ENCODE measurements around the gene LHX4. TPM values are rescaled to one million over a fixed set of nuclear protein-coding genes. Genes with fewer than 3 reads are reported as not detected.

LHX4 gene
- total and polyA plus RNA-seq, 9 of the 15 experiments (the other 6 are each of a cell fraction or from before 2014, with no cell fraction given) = 0.01 to 0.11 (median 0.07) TPM; not detected in 5

DNA sequence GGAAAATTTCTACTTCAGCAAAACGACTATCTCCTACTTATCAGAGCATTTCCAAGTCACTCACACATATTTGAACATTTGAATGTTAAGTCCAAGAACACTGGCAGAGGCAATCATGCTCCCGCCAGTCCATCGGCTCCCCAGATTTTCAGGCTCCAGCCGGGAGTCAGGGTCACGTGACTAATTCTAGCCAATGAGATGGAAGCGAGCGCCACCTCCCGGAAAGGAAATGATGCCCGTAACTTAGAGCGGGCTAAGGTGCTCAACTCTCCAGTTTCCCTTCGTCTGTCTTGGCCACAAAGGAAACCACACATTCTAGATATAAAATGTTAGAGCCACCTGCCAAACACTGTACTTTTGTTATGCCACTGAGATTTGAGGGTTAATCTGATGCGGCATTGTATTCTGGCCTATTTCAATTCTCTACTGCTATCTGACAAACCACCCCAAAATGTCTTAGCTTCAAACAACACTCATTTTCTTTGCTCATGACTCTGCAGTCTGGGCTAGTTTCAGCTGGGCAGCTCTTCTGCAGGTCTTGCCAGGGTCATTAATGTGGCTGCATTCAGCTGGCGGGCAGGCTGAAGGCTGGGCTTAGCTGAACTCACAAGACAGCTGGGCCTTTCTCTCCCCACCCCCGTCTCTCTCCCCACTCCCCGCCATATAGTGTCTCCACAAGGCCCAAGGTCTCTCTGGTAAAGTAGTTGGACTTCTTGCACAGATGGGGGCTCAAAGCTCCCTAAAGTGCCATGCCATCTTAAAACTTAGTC lies 16.5 kb upstream of the LHX4 start (continued):
- TF ChIP-seq BCOR (IDR thresholded peaks at IDR 0.05) = no peak
- TF ChIP-seq, protein P1, sequence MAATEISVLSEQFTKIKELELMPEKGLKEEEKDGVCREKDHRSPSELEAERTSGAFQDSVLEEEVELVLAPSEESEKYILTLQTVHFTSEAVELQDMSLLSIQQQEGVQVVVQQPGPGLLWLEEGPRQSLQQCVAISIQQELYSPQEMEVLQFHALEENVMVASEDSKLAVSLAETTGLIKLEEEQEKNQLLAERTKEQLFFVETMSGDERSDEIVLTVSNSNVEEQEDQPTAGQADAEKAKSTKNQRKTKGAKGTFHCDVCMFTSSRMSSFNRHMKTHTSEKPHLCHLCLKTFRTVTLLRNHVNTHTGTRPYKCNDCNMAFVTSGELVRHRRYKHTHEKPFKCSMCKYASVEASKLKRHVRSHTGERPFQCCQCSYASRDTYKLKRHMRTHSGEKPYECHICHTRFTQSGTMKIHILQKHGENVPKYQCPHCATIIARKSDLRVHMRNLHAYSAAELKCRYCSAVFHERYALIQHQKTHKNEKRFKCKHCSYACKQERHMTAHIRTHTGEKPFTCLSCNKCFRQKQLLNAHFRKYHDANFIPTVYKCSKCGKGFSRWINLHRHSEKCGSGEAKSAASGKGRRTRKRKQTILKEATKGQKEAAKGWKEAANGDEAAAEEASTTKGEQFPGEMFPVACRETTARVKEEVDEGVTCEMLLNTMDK (IDR thresholded peaks at IDR 0.05; ENCODE audit: borderline replicate concordance, insufficient read depth, low read depth, low read length, poor library complexity, severe bottlenecking) = peak; percentile 91
- TF ChIP-seq ZNF830 (CRISPR knock-in tag; IDR thresholded peaks at IDR 0.05) = no peak
- TF ChIP-seq FUS (optimal IDR thresholded peaks at IDR 0.05; ENCODE audit: low read depth, low read length) = no peak
- TF ChIP-seq ZNF444 (CRISPR knock-in tag; IDR thresholded peaks at IDR 0.05) = no peak
- no peak for TF ChIP-seq NFXL1 (CRISPR knock-in tag; IDR thresholded peaks at IDR 0.05)
- TF ChIP-seq, protein P2, sequence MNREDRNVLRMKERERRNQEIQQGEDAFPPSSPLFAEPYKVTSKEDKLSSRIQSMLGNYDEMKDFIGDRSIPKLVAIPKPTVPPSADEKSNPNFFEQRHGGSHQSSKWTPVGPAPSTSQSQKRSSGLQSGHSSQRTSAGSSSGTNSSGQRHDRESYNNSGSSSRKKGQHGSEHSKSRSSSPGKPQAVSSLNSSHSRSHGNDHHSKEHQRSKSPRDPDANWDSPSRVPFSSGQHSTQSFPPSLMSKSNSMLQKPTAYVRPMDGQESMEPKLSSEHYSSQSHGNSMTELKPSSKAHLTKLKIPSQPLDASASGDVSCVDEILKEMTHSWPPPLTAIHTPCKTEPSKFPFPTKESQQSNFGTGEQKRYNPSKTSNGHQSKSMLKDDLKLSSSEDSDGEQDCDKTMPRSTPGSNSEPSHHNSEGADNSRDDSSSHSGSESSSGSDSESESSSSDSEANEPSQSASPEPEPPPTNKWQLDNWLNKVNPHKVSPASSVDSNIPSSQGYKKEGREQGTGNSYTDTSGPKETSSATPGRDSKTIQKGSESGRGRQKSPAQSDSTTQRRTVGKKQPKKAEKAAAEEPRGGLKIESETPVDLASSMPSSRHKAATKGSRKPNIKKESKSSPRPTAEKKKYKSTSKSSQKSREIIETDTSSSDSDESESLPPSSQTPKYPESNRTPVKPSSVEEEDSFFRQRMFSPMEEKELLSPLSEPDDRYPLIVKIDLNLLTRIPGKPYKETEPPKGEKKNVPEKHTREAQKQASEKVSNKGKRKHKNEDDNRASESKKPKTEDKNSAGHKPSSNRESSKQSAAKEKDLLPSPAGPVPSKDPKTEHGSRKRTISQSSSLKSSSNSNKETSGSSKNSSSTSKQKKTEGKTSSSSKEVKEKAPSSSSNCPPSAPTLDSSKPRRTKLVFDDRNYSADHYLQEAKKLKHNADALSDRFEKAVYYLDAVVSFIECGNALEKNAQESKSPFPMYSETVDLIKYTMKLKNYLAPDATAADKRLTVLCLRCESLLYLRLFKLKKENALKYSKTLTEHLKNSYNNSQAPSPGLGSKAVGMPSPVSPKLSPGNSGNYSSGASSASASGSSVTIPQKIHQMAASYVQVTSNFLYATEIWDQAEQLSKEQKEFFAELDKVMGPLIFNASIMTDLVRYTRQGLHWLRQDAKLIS (CRISPR knock-in tag; IDR thresholded peaks at IDR 0.05) = no peak
- TF ChIP-seq SIX5 (IDR thresholded peaks at IDR 0.05; ENCODE audit: borderline replicate concordance in 1 of 2, insufficient read depth in 1 of 2, low read depth in 1 of 2, low read length in 2 of 2) = no peak
- no peak for TF ChIP-seq PYGO2 (tag; IDR thresholded peaks at IDR 0.05)
- peak in 1 of 2 experiments; percentile 70; a peak in 1 of 4 replicates for TF ChIP-seq RCOR1 (IDR thresholded peaks at IDR 0.05; ENCODE audit: borderline replicate concordance in 1 of 2, low read depth in 2 of 2, low read length in 2 of 2)
- TF ChIP-seq, protein P3, sequence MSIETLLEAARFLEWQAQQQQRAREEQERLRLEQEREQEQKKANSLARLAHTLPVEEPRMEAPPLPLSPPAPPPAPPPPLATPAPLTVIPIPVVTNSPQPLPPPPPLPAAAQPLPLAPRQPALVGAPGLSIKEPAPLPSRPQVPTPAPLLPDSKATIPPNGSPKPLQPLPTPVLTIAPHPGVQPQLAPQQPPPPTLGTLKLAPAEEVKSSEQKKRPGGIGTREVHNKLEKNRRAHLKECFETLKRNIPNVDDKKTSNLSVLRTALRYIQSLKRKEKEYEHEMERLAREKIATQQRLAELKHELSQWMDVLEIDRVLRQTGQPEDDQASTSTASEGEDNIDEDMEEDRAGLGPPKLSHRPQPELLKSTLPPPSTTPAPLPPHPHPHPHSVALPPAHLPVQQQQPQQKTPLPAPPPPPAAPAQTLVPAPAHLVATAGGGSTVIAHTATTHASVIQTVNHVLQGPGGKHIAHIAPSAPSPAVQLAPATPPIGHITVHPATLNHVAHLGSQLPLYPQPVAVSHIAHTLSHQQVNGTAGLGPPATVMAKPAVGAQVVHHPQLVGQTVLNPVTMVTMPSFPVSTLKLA (conservative IDR thresholded peaks at IDR 0.05) = peak in 1 of 2 experiments; percentile 33; a peak in 2 of 4 replicates
- TF ChIP-seq CC2D1A (IDR thresholded peaks at IDR 0.05) = peak; percentile 70; the same call in 1 of the 2 replicates
- TF ChIP-seq ZNF79 (CRISPR knock-in tag; IDR thresholded peaks at IDR 0.05; ENCODE audit: low read depth) = no peak
- no peak for TF ChIP-seq RBM34 (IDR thresholded peaks at IDR 0.05; ENCODE audit: borderline replicate concordance, insufficient read depth, low read length)
- no peak for TF ChIP-seq ZNF347 (CRISPR knock-in tag; IDR thresholded peaks at IDR 0.05; ENCODE audit: low read depth)
- TF ChIP-seq TEAD2 (tag; IDR thresholded peaks at IDR 0.05) = no peak
- 0 out of 4 replicates have a peak, but pooled peaks of 1 of the 2 experiments have one; percentile 7 for TF ChIP-seq KDM1A (IDR thresholded peaks at IDR 0.05)
- TF ChIP-seq, protein P4, sequence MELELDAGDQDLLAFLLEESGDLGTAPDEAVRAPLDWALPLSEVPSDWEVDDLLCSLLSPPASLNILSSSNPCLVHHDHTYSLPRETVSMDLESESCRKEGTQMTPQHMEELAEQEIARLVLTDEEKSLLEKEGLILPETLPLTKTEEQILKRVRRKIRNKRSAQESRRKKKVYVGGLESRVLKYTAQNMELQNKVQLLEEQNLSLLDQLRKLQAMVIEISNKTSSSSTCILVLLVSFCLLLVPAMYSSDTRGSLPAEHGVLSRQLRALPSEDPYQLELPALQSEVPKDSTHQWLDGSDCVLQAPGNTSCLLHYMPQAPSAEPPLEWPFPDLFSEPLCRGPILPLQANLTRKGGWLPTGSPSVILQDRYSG (tag; conservative IDR thresholded peaks at IDR 0.05; ENCODE audit: low read depth) = no peak
- no peak for TF ChIP-seq PTRF (tag; IDR thresholded peaks at IDR 0.05)

All from K562 (cell line).